Upper lobe of left lung (tissue), 4 donors: ENCODE data around the gene LGR5.

Experiments used
- CTCF ChIP-seq, 6 experiments: fragments of 450-650 bp in 4 of 6; fragments of 200-600 bp in 2 of 6; sonication (generic) in 2 of 6; IDR thresholded peaks; one replicate each; pipeline ENCODE4 v1.5.1; 2016 to 2019; ENCODE audit warnings: antibody characterized with exemption in 6 of 6
- POLR2A ChIP-seq, 4 donors: fragments of 450-650 bp; IDR thresholded peaks; one replicate each; pipeline ENCODE4 v1.5.1; 2016 to 2017; ENCODE audit warnings: antibody characterized with exemption in 4 of 4, mild to moderate bottlenecking in 2 of 4
- POLR2AphosphoS5 ChIP-seq, 2 donors: sonication (generic); formaldehyde crosslinking; IDR thresholded peaks; one replicate each; pipeline ENCODE4 v1.5.1; 2017; ENCODE audit warnings: antibody characterized with exemption in 2 of 2

GRCh38 chr12:71475280-71475679, 35.7 kb downstream of the LGR5 start:
- TF ChIP-seq CTCF (IDR thresholded peaks at IDR 0.05), result no peak
- no peak for TF ChIP-seq POLR2A (IDR thresholded peaks at IDR 0.05)
- no peak for TF ChIP-seq POLR2AphosphoS5 (IDR thresholded peaks at IDR 0.05)
